Neural cell (in vitro differentiated cells): ENCODE results near the gene FADS3. TPM values are rescaled to one million over a fixed set of nuclear protein-coding genes. Genes with fewer than 3 reads are reported as not detected.

ENCODE experiments used
- H2AFZ ChIP-seq: fragments of 200-600, 300-800 bp; sonication (generic), shearing (Covaris generic); 2 replicates; pipeline ENCODE4 v1.6.0; 2014; ENCODE audit warnings: low read depth, mild to moderate bottlenecking, antibody characterized with exemption, low read length, moderate library complexity
- H3F3A ChIP-seq: fragments of 200-600 bp; shearing (Covaris generic); 2 replicates; pipeline ENCODE4 v1.6.1; 2016; ENCODE audit warnings: mild to moderate bottlenecking, moderate library complexity, mixed read lengths, antibody characterized with exemption, low read length; ENCODE audit not compliant: insufficient read depth, poor library complexity, severe bottlenecking
- H3K27ac ChIP-seq: fragments of 200-600, 300-800 bp; sonication (generic), shearing (Covaris generic); 2 replicates; pipeline ENCODE4 v1.5.1; 2014; ENCODE audit warnings: mild to moderate bottlenecking, low read length, moderate library complexity
- H3K27me3 ChIP-seq: fragments of 300-800, 200-600 bp; sonication (generic), shearing (Covaris generic); 2 replicates; pipeline ENCODE4 v1.6.0; 2014; ENCODE audit warnings: mild to moderate bottlenecking, low read depth, low read length, moderate library complexity; ENCODE audit not compliant: insufficient read depth
- H3K36me3 ChIP-seq: fragments of 300-800, 200-600 bp; sonication (generic), shearing (Covaris generic); 2 replicates; pipeline ENCODE4 v1.5.1; 2014; ENCODE audit warnings: mild to moderate bottlenecking, antibody characterized with exemption, low read length, moderate library complexity; ENCODE audit not compliant: insufficient read depth
- H3K4me2 ChIP-seq: fragments of 300-800, 200-600 bp; sonication (generic), shearing (Covaris generic); 2 replicates; pipeline ENCODE4 v1.6.0; 2014; ENCODE audit warnings: mild to moderate bottlenecking, low read length
- H3K4me3 ChIP-seq: fragments of 300-800, 200-600 bp; sonication (generic), shearing (Covaris generic); 2 replicates; pipeline ENCODE4 v1.5.1; 2014; ENCODE audit warnings: mild to moderate bottlenecking, low read length, moderate library complexity
- H3K79me2 ChIP-seq: fragments of 200-600 bp; shearing (Covaris generic); replicated peaks from 2 replicates; pipeline ENCODE4 v1.6.0; 2014; ENCODE audit warnings: mild to moderate bottlenecking, low read length, moderate library complexity; ENCODE audit not compliant: insufficient read depth
- H3K9ac ChIP-seq: fragments of 300-800, 200-600 bp; sonication (generic), shearing (Covaris generic); 2 replicates; pipeline ENCODE4 v1.6.1; 2016; ENCODE audit warnings: mild to moderate bottlenecking, low read length, mixed read lengths
- H3K9me2 ChIP-seq: fragments of 200-600 bp; shearing (Covaris generic); 2 replicates; pipeline ENCODE4 v1.6.1; 2016; ENCODE audit warnings: mild to moderate bottlenecking, low read length, mixed read lengths; ENCODE audit not compliant: insufficient read depth
- H3K9me3 ChIP-seq: fragments of 200-600, 300-800 bp; sonication (generic), shearing (Covaris generic); 2 replicates; pipeline ENCODE4 v1.6.1; 2016; ENCODE audit warnings: mild to moderate bottlenecking, mixed run types, low read length, moderate library complexity, mixed read lengths
- H4K20me1 ChIP-seq: fragments of 200-600 bp; shearing (Covaris generic); 2 replicates; pipeline ENCODE4 v1.6.1; 2016; ENCODE audit warnings: mild to moderate bottlenecking, mixed run types; ENCODE audit not compliant: insufficient read depth
- CTCF ChIP-seq: fragments of 450-650 bp; IDR thresholded peaks from 2 replicates; pipeline ENCODE4 v1.5.1; 2014; ENCODE audit warnings: antibody characterized with exemption, mild to moderate bottlenecking, moderate library complexity; ENCODE audit not compliant: poor library complexity, severe bottlenecking
- EP300 ChIP-seq: fragments of 450-650 bp; conservative IDR thresholded peaks from 2 replicates; pipeline ENCODE4 v1.6.1; 2014; ENCODE audit warnings: antibody characterized with exemption, mild to moderate bottlenecking, moderate library complexity; ENCODE audit not compliant: poor library complexity, severe bottlenecking
- EZH2 ChIP-seq: fragments of 200-600, 300-800 bp; shearing (Covaris generic), sonication (generic); IDR thresholded peaks from 2 replicates; pipeline ENCODE4 v1.6.1; 2014; ENCODE audit warnings: antibody characterized with exemption, low read length, borderline replicate concordance, mild to moderate bottlenecking; ENCODE audit not compliant: insufficient read depth, poor library complexity, severe bottlenecking
- MXI1 ChIP-seq: fragments of 450-650 bp; conservative IDR thresholded peaks from 2 replicates; pipeline ENCODE4 v1.6.1; 2014; ENCODE audit warnings: antibody characterized with exemption, mild to moderate bottlenecking; ENCODE audit not compliant: poor library complexity, severe bottlenecking
- POLR2AphosphoS5 ChIP-seq: IDR thresholded peaks from 2 replicates; pipeline ENCODE4 v1.6.1; 2012
- RAD21 ChIP-seq: fragments of 450-650 bp; conservative IDR thresholded peaks from 2 replicates; pipeline ENCODE4 v1.6.1; 2014; ENCODE audit warnings: antibody characterized with exemption, mild to moderate bottlenecking, moderate library complexity
- REST ChIP-seq: IDR thresholded peaks from 2 replicates; pipeline ENCODE4 v1.6.1; 2012; ENCODE audit warnings: borderline replicate concordance
- SMC3 ChIP-seq: fragments of 450-650 bp; conservative IDR thresholded peaks from 2 replicates; pipeline ENCODE4 v1.6.1; 2014; ENCODE audit warnings: antibody characterized with exemption, mild to moderate bottlenecking, moderate library complexity; ENCODE audit not compliant: poor library complexity
- TAF1 ChIP-seq: IDR thresholded peaks from 2 replicates; pipeline ENCODE4 v1.6.1; 2012; ENCODE audit warnings: low read depth
- polyA plus RNA-seq: library from polyadenylated mRNA; depleted of rRNA; stranded (reverse); fragments of >200 nt; gene quantifications from 2 replicates; pipeline ENCODE4 v1.2.3, GENCODE V29; 2014

The FADS3 gene
- polyA plus RNA-seq, 1 donor from 2014 or later: 35.4 TPM

GRCh38 chr11:61918251-61918937 is 27.0 kb upstream of the FADS3 start:
- TF ChIP-seq MXI1: no peak
- TF ChIP-seq CTCF: no peak
- no peak for TF ChIP-seq EP300
- no peak for TF ChIP-seq REST
- TF ChIP-seq SMC3: no peak
- TF ChIP-seq EZH2: no peak
- no peak for TF ChIP-seq RAD21
- no peak for TF ChIP-seq TAF1
- no peak for TF ChIP-seq POLR2AphosphoS5
- Histone ChIP-seq H3K9me2 (no peaks in the 10 kb centered on the region), H3K79me2 (no peaks in the 10 kb centered on the region), H3K9me3 (no peaks in the 10 kb centered on the region), H2AFZ (no peak overlapping the region), H3K27me3 (peaks cover 28% of the 10 kb centered on the region), H3K27ac (no peak overlapping the region), H3K4me3 (no peak overlapping the region), H4K20me1 (no peaks in the 10 kb centered on the region), H3K36me3 (no peaks in the 10 kb centered on the region), H3K9ac (no peak overlapping the region), H3K4me2 (no peak overlapping the region), H3F3A (no peaks in the 10 kb centered on the region)

GRCh38 chr11:61917334-61918109 is 26.2 kb upstream of the FADS3 start, which contains the start of gene RAB3IL1:
Gene RAB3IL1 (minus strand): TSS chr11:61917566. CDS start chr11:61917367, 199 bp downstream.
- peaks cover 28% of the 10 kb centered on the region for H3K27me3 ChIP-seq
- H3K79me2 ChIP-seq: no peaks in the 10 kb centered on the region
- H3F3A ChIP-seq: no peaks in the 10 kb centered on the region
- H3K4me3 ChIP-seq: peak within 1 kb of the TSS; percentile 69
- H3K36me3 ChIP-seq: no peaks in the 10 kb centered on the region
- H3K9me3 ChIP-seq: no peaks in the 10 kb centered on the region
- no peaks in the 10 kb centered on the region for H4K20me1 ChIP-seq
- no peaks in the 10 kb centered on the region for H3K9me2 ChIP-seq
- no peak within 1 kb of the TSS for H2AFZ ChIP-seq
- TF ChIP-seq REST (no peak), POLR2AphosphoS5 (peak; percentile 26), SMC3 (no peak), MXI1 (peak; percentile 79), RAD21 (no peak), EZH2 (no peak), EP300 (peak; percentile 18), CTCF (no peak), TAF1 (no peak)
- peak within 1 kb of the TSS; percentile 59 for H3K9ac ChIP-seq
- H3K4me2 ChIP-seq: no peak within 1 kb of the TSS
- H3K27ac ChIP-seq: no peak within 1 kb of the TSS
